ENCODE data around the gene KIAA0232.

Gene KIAA0232

GRCh38 chr4:6926081-6926480 is 143.6 kb downstream of the KIAA0232 start:
- peak; percentile 36 to 52 for DNase-seq

- DNase-seq: peak; percentile 65 to 72
Observed at GRCh38 chr4:6926681-6927478, 144.4 kb downstream of the KIAA0232 start.

- DNase-seq: no peak
Observed at GRCh38 chr4:6928081-6928480, 145.6 kb downstream of the KIAA0232 start.

GRCh38 chr4:6929339-6929811 is 146.8 kb downstream of the KIAA0232 start:
- no peak for DNase-seq

GRCh38 chr4:6929812-6930464 is 147.4 kb downstream of the KIAA0232 start:
- no peak for DNase-seq

- no peak for DNase-seq
Observed at GRCh38 chr4:6932475-6932874, 149.9 kb downstream of the KIAA0232 start.

GRCh38 chr4:6932918-6933317 is 150.4 kb downstream of the KIAA0232 start:
- DNase-seq: no peak
